Lower leg skin (tissue), 3 donors: ENCODE measurements around the gene ELFN2.

Experiments used
- POLR2A ChIP-seq, 2 donors: fragments of 450-650 bp; IDR thresholded peaks; one replicate each; pipeline ENCODE4 v1.6.1; 2016 to 2017; ENCODE audit warnings: antibody characterized with exemption in 2 of 2, mild to moderate bottlenecking in 1 of 2, moderate library complexity in 1 of 2
- TF ChIP-seq, protein P1 (sequence below), 3 donors: fragments of 450-650 bp; IDR thresholded peaks; one replicate each; pipeline ENCODE4 v1.5.1; 2016; ENCODE audit warnings: antibody characterized with exemption in 3 of 3, mild to moderate bottlenecking in 3 of 3, moderate library complexity in 2 of 3

DNA sequence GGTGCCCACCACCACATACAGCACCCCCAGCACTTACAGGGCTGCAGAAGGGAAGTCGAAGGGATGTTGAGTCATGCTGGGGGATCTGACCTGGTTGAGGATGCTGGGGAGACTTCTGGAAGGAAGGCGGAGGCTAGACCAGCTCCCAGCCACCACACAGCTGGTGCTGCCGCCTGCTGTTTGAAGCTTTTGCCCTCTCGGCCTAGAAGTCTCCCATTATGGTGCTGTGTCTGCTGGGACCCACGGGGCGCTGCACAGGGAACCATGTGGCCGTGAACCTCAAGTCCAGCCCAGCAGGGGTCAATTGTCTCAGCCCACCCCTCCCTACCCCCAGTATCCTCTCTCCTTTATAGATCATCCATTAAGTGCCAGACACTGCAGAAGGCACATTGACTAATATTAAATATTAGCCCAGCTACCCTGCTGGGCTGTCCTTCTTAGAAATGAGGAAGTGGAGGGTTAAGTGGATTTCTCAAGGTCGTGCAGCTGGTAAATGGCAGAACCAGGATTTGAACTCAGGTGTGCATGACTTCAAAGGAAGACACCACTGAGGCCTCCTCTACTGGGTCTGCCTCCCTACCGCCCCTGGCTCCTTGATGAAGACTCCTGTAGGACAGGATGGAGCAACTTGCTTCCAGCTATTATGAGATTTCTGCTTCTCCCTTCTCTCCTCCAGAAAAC, 95.3 kb downstream of the ELFN2 start:
- TF ChIP-seq, protein P1, sequence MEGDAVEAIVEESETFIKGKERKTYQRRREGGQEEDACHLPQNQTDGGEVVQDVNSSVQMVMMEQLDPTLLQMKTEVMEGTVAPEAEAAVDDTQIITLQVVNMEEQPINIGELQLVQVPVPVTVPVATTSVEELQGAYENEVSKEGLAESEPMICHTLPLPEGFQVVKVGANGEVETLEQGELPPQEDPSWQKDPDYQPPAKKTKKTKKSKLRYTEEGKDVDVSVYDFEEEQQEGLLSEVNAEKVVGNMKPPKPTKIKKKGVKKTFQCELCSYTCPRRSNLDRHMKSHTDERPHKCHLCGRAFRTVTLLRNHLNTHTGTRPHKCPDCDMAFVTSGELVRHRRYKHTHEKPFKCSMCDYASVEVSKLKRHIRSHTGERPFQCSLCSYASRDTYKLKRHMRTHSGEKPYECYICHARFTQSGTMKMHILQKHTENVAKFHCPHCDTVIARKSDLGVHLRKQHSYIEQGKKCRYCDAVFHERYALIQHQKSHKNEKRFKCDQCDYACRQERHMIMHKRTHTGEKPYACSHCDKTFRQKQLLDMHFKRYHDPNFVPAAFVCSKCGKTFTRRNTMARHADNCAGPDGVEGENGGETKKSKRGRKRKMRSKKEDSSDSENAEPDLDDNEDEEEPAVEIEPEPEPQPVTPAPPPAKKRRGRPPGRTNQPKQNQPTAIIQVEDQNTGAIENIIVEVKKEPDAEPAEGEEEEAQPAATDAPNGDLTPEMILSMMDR (IDR thresholded peaks at IDR 0.05) = no peak
- TF ChIP-seq POLR2A (IDR thresholded peaks at IDR 0.05) = no peak
